Panc1 (cell line): Measurements from ENCODE around the gene TBC1D24.
"Not testable (repeated sequence)": the region's sequence is repeated elsewhere in the genome, so short reads cannot be mapped to it uniquely, and the experiment has no call there.

Experiments
- CTCF ChIP-seq: fragments of 450-650 bp; IDR thresholded peaks from 2 replicates; pipeline ENCODE4 v1.5.1; 2017; ENCODE audit warnings: mild to moderate bottlenecking
- POLR2AphosphoS5 ChIP-seq: IDR thresholded peaks from 2 replicates; pipeline ENCODE4 v1.6.1; 2012; ENCODE audit warnings: mild to moderate bottlenecking, low read depth, low read length, moderate library complexity
- TF ChIP-seq, protein P1 (sequence below), 2 experiments: IDR thresholded peaks; 2 replicates each; pipeline ENCODE4 v1.6.1; 2011 to 2012; ENCODE audit warnings: low read depth in 2 of 2, control low read depth in 1 of 2, low read length in 1 of 2, mild to moderate bottlenecking in 1 of 2, moderate library complexity in 1 of 2; ENCODE audit not compliant: insufficient read depth in 1 of 2

- TF ChIP-seq CTCF, POLR2AphosphoS5: not testable (repeated sequence)
- TF ChIP-seq, protein P1, sequence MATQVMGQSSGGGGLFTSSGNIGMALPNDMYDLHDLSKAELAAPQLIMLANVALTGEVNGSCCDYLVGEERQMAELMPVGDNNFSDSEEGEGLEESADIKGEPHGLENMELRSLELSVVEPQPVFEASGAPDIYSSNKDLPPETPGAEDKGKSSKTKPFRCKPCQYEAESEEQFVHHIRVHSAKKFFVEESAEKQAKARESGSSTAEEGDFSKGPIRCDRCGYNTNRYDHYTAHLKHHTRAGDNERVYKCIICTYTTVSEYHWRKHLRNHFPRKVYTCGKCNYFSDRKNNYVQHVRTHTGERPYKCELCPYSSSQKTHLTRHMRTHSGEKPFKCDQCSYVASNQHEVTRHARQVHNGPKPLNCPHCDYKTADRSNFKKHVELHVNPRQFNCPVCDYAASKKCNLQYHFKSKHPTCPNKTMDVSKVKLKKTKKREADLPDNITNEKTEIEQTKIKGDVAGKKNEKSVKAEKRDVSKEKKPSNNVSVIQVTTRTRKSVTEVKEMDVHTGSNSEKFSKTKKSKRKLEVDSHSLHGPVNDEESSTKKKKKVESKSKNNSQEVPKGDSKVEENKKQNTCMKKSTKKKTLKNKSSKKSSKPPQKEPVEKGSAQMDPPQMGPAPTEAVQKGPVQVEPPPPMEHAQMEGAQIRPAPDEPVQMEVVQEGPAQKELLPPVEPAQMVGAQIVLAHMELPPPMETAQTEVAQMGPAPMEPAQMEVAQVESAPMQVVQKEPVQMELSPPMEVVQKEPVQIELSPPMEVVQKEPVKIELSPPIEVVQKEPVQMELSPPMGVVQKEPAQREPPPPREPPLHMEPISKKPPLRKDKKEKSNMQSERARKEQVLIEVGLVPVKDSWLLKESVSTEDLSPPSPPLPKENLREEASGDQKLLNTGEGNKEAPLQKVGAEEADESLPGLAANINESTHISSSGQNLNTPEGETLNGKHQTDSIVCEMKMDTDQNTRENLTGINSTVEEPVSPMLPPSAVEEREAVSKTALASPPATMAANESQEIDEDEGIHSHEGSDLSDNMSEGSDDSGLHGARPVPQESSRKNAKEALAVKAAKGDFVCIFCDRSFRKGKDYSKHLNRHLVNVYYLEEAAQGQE (IDR thresholded peaks at IDR 0.05; ENCODE audit: insufficient read depth in 1 of 2, low read depth in 2 of 2, low read length in 1 of 2) = not testable (repeated sequence)
These were observed 64.4 kb downstream of the TBC1D24 start for GRCh38 chr16:2539192-2539844.
